Hematopoietic multipotent progenitor cell (in vitro differentiated cells): Measurements from ENCODE around the gene MACROH2A1. TPM values are rescaled to one million over a fixed set of nuclear protein-coding genes. Genes with fewer than 3 reads are reported as not detected.

ENCODE experiments used
- DNase-seq, 3 donors: peaks; one replicate each; pipeline ENCODE4 v3.0.0-alpha.2; 2011 to 2015; ENCODE audit warnings: low read depth in 2 of 3, low spot score in 2 of 3
- small RNA-seq: library from RNA; depleted of rRNA; stranded (forward); fragments of <200 nt; gene quantifications from one replicate; pipeline ENCODE3, GENCODE V24; 2012
- total RNA-seq: library from RNA; depleted of rRNA; stranded (reverse); fragments of >200 nt; gene quantifications from one replicate; pipeline ENCODE4 v1.2.3, GENCODE V29; 2012

Gene MACROH2A1
- total RNA-seq, 1 donor, result 694 TPM

DNA sequence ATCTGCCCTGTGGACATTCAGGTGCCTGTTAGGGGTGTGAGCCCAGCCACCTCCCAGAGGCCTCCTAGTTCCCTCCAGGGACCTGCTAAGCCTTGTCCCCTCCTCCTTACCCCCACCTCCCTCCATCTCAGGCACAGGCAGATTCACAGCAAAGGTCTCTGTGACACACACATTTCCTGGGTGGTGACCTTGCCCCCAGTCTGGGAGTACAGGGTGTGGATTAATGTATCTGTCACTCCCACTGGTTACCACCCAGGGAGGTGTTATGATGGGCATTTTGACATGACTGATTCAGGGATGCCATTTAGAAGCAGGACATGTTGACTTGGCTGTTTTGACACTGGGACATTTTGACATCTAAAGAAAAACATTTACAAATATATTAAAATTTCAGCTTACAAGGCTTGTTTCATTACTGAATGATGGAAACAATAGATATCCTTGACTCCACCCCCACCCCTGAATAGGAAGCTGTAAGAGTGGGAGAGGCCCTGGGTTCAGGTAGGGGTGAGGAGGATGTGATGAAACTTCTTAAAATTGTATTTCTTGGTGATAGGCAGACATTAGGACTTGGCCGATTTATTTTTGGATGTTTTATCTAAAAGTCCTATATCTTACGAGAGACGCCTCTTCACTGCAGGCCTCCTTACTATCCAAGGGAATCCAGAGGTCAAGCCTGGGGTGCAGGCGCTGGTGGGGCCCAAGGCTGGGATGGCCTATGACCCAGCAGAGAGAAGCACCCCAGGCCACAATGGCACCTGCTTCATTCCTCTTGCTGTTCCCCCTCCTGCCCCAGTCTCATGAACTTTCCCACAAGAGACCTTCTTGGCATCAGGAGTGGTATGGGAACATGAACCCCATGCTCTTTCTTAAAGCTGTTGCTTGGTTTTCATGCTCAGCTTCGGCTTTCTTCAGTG is 101.9 kb downstream of the MACROH2A1 start:
- no peak for DNase-seq

DNA sequence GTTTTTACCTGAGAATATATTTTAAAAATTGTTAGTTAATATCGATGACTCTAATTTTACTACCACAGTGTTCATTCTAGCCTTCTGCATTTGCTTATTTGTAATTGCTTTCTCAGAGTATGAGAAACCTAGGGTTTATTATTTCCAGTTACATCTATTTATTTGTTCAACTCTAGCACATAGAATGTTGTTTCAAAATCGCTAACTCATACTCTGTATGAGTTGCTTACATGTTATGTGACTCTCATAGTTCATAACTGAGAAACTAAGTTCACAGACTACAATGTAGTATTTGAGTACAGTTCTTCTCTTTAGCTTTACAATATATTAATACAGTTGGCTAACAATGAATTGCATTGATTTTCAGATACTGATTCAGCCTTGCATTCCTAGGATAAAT is 103.2 kb downstream of the MACROH2A1 start:
- DNase-seq, result no peak

DNA sequence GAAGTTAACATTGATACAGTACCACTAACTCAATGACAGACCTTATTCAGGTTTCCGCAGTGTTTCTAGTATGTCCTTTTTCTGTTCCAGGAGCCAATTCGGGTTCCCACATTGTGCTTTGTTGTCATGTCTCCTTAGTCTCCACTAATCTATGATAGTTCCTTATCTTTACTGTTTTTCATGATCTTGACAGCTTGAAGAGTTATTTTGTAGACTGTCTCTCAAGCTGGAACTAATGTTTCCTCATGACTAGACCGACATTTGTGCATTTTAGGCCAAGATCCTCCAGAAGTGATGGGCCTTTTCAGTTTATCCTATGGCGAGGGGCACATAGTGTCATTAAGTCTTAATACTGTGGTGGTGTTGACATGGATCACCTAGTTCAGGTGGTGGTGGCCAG is 104.2 kb downstream of the MACROH2A1 start:
- DNase-seq, result no peak

DNA sequence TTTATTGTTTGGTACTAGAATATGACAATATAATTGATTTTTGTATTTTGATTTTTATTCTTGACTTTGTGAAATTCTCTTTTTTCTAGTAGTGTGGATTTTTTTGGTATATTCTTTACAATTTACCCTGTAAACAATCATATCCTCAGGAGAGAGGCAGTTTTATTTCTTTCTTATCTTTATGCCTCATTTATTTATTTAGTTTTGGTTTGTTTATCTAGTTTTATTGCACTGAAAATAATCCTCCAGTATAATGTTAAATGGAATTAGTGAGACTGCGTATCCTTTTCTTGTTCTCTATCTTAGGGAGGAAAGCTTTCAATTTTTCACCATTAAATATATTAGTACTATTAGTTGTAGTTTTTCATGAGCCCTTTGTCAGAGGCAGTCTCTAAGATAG is 109.4 kb downstream of the MACROH2A1 start:
- no peak for DNase-seq

DNA sequence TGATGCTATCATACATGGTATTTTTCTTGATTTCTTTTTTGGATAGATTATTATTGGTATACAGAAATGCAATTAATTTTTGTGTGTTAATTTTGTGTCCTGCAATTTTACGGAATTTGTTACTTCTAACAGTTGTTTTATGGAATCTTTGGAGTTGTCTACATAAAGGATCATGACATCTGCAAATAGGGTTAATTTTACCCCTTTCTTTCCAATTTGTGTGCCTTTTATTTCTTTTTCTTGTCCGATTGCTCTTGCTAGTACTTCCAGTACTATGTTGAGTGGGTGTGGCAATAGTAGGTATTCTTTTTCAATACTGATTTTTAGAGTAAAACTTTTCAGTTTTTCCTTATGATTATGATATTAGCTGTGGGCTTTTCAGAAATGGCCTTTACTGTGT is 111.5 kb downstream of the MACROH2A1 start:
- no peak for DNase-seq

Small RNAs within 50 kb of the gene (small RNA-seq; reads per million reads assigned to genes)
- not detected for gene DCANP1

Other genes with a start within 250 kb of the MACROH2A1 start
- under 0.01 TPM for gene DCANP1, start 48.1 kb upstream of the MACROH2A1 start, total RNA-seq
- under 0.01 TPM for gene TIFAB, start 53.1 kb upstream of the MACROH2A1 start, total RNA-seq
- not detected for gene NEUROG1, start 136.7 kb upstream of the MACROH2A1 start, total RNA-seq
- under 0.01 TPM for gene CXCL14, start 179.8 kb upstream of the MACROH2A1 start, total RNA-seq